B cell (primary cell): ENCODE data around the gene RNF8. TPM values are rescaled to one million over a fixed set of nuclear protein-coding genes. Genes with fewer than 3 reads are reported as not detected.

Experiments
- ATAC-seq: fragments of 200-7000 bp; cut with Tn5 transposase; one replicate; pipeline ENCODE4 v1.10.0; 2021; ENCODE audit warnings: low read depth, mild to moderate bottlenecking, moderate number of reproducible peaks, moderate library complexity
- CTCF ChIA-PET: fragments of 350-600 bp; sonication (Branson Sonifier 250); formaldehyde crosslinking; loops from one replicate; lab custom pipeline; 2021; ENCODE audit warnings: antibody characterized with exemption, inconsistent platforms; lab: Charles Lee
- POLR2A ChIA-PET: fragments of 350-600 bp; sonication (Branson Sonifier 250); formaldehyde crosslinking; loops from one replicate; lab custom pipeline; 2021; ENCODE audit warnings: antibody characterized with exemption; lab: Charles Lee
- DNase-seq: peaks from one replicate; pipeline ENCODE4 v3.0.0; 2013
- H2AFZ ChIP-seq: 2 replicates; pipeline ENCODE4 v1.6.1; 2012; ENCODE audit warnings: mild to moderate bottlenecking, low read depth, low read length; ENCODE audit not compliant: insufficient read depth, poor library complexity, severe bottlenecking
- H3K27ac ChIP-seq, 2 donors: 1 replicate in 1 of 2; 2 replicates in 1 of 2; pipeline ENCODE4 v1.5.1; 2012 to 2013; ENCODE audit warnings: low read length in 2 of 2, mild to moderate bottlenecking in 2 of 2, moderate library complexity in 1 of 2
- H3K27me3 ChIP-seq, 4 experiments: fragments of 200-600 bp in 1 of 4; sonication (generic) in 1 of 4; replicated peaks in 1 of 4; 1 replicate in 2 of 4; 2 replicates in 2 of 4; pipeline versions ENCODE4 v1.6.1 to v1.7.0; 2013 to 2016; ENCODE audit warnings: low read length in 3 of 4, mild to moderate bottlenecking in 2 of 4, mixed read lengths in 1 of 4, moderate library complexity in 1 of 4; ENCODE audit not compliant: insufficient read depth in 4 of 4, control insufficient read depth in 3 of 4; ENCODE audit errors: control extremely low read depth in 1 of 4
- H3K36me3 ChIP-seq, 2 experiments: replicated peaks in 1 of 2; 1 replicate in 1 of 2; 2 replicates in 1 of 2; pipeline versions ENCODE4 v1.6.1 to v1.7.1; 2013; ENCODE audit warnings: low read length in 1 of 2; ENCODE audit not compliant: insufficient read depth in 2 of 2, control insufficient read depth in 1 of 2; ENCODE audit errors: control extremely low read depth in 1 of 2, extremely low read depth in 1 of 2
- H3K4me1 ChIP-seq, 2 donors: fragments of 200-600 bp in 1 of 2; sonication (generic) in 1 of 2; 1 replicate in 1 of 2; 2 replicates in 1 of 2; pipeline versions ENCODE4 v1.5.1 to v1.6.1; 2013 to 2017; ENCODE audit warnings: low read length in 2 of 2; ENCODE audit not compliant: control insufficient read depth in 2 of 2, insufficient read depth in 2 of 2
- H3K4me2 ChIP-seq: replicated peaks from 2 replicates; pipeline ENCODE3; 2012; ENCODE audit warnings: mild to moderate bottlenecking, low read depth, low read length; ENCODE audit not compliant: poor library complexity, severe bottlenecking
- H3K4me3 ChIP-seq, 5 experiments: fragments of 200-600 bp in 1 of 5; sonication (generic) in 1 of 5; 1 replicate in 3 of 5; 2 replicates in 2 of 5; pipeline versions ENCODE4 v1.5.1 to v1.7.0; 2011 to 2016; ENCODE audit warnings: low read length in 4 of 5, mild to moderate bottlenecking in 4 of 5, low read depth in 2 of 5, control low read depth in 1 of 5, moderate library complexity in 1 of 5; ENCODE audit not compliant: insufficient read depth in 1 of 5; ENCODE audit errors: control extremely low read depth in 1 of 5, extremely low read depth in 1 of 5
- H3K79me2 ChIP-seq: fragments of 200-600 bp; sonication (generic); one replicate; pipeline ENCODE4 v1.6.0; 2016; ENCODE audit warnings: low read length; ENCODE audit not compliant: control insufficient read depth, insufficient read depth
- H3K9ac ChIP-seq: fragments of 200-600 bp; sonication (generic); 2 replicates; pipeline ENCODE4 v1.6.1; 2017; ENCODE audit warnings: mild to moderate bottlenecking, low read length, moderate library complexity
- H3K9me3 ChIP-seq, 3 donors: one replicate each; pipeline versions ENCODE4 v1.6.1 to v1.7.1; 2013; ENCODE audit warnings: low read length in 2 of 3; ENCODE audit not compliant: control insufficient read depth in 2 of 3, insufficient read depth in 1 of 3; ENCODE audit errors: control extremely low read depth in 1 of 3
- H4K20me1 ChIP-seq: 2 replicates; pipeline ENCODE4 v1.6.0; 2012; ENCODE audit warnings: mild to moderate bottlenecking, low read length; ENCODE audit not compliant: insufficient read depth, control insufficient read depth, poor library complexity, severe bottlenecking
- H3K27ac Mint-ChIP-seq: one replicate; pipeline ENCODE4 v1.8.0; 2021; ENCODE audit warnings: mixed read lengths
- H3K27me3 Mint-ChIP-seq: one replicate; pipeline ENCODE4 v1.8.0; 2021; ENCODE audit warnings: mixed read lengths
- H3K4me1 Mint-ChIP-seq: one replicate; pipeline ENCODE4 v1.8.0; 2021; ENCODE audit warnings: mixed read lengths
- H3K4me3 Mint-ChIP-seq: one replicate; pipeline ENCODE4 v1.8.0; 2021; ENCODE audit warnings: mixed read lengths
- H3K9me3 Mint-ChIP-seq: one replicate; pipeline ENCODE4 v1.8.0; 2022; ENCODE audit warnings: mixed read lengths; ENCODE audit not compliant: insufficient read depth
- EZH2 ChIP-seq: IDR thresholded peaks from 2 replicates; pipeline ENCODE4 v1.6.1; 2012; ENCODE audit warnings: borderline replicate concordance, low read depth, mild to moderate bottlenecking, moderate library complexity, low read length; ENCODE audit not compliant: insufficient read depth, poor library complexity, severe bottlenecking
- WGBS: methylation state at CpG from one replicate; pipeline ENCODE4 v1.1.5; 2013; ENCODE audit warnings: missing lambda C conversion rate; ENCODE audit not compliant: insufficient coverage; 5-methylcytosine and 5-hydroxymethylcytosine counted together
- intact Hi-C: fragments of 100-400 bp; cut with micrococcal nuclease; formaldehyde crosslinking; loops from one replicate; pipeline ENCODE4 v1.10.0; 2022
- polyA plus RNA-seq: library from polyadenylated mRNA; depleted of rRNA; stranded (reverse); fragments of >200 nt; gene quantifications from 2 replicates; pipeline ENCODE4 v1.2.3, GENCODE V29; 2012
- total RNA-seq, 2 donors: library from RNA; stranded (reverse); fragments of 120-200 nt in 1 of 2; gene quantifications; 1 replicate in 1 of 2; 2 replicates in 1 of 2; pipeline versions ENCODE4 v1.2.3 to v1.2.4, GENCODE V29; 2013 to 2022
- TF ChIP-seq, protein P1 (sequence below): fragments of 200-600 bp; IDR thresholded peaks from one replicate; pipeline ENCODE4 v1.8.0; 2022; ENCODE audit warnings: antibody characterized with exemption, mild to moderate bottlenecking

The RNF8 gene
- total and polyA plus RNA-seq, 2 donors (not counting 1 experiment from before 2014, with no cell fraction given): 5.3 to 16.9 TPM

DNA sequence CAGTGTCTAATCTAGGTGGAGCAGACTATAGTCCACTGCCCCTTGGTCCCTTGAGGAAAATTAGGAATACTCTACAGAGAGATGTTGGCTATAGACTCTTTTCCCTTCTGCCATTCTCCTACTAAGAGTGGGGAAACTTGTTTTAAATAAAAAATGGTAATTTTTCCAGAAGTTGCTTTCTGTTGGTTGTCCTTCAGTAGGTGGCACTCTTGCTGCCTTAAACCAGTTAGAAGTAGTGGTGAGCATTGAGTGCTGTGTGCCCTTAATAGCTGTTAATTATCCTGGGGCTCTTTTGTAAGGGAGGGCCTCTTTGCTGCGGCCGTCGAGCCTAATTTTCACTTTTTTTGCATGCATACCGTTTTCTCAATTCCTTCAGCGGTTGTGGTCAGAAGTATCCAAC, 82.0 kb downstream of the RNF8 start:
- H3K4me1 Mint-ChIP-seq: peaks cover 40% of the 10 kb centered on the region

DNA sequence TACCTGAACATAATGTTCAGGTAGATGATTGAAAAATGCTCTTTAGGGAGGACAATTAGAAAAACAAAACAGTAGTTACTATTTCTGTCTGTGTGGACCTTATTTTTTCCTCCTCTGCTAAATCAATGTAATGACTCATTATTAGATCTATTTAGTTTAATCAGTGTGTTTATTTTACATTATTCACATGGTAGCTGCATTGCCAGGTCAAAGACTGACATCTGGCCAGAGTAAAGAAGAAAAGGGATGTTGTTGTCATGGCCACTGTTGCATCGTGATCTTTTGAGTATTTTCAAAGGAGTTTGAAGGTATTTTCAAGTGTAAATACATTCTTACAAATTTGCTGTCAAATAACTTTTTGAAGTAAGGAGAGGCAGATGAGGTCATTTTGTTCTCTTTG, 85.1 kb downstream of the RNF8 start:
- Histone ChIP-seq H3K9me3 (no peaks in the 10 kb centered on the region), H3K27me3 (no peaks in the 10 kb centered on the region), H3K4me3 (no peak overlapping the region), H3K79me2 (peaks cover 96% of the 10 kb centered on the region), H4K20me1 (peaks cover 8% of the 10 kb centered on the region), H3K4me2 (no peak overlapping the region), H3K27ac (no peak overlapping the region), H2AFZ (no peak overlapping the region), H3K4me1 (peaks cover 25% of the 10 kb centered on the region in 2 donors), H3K9ac (no peak overlapping the region), H3K36me3 (peaks cover 0 to 51% of the 10 kb centered on the region in 2 experiments)
- DNase-seq: no peak
- TF ChIP-seq EZH2: no peak
- TF ChIP-seq, protein P1, sequence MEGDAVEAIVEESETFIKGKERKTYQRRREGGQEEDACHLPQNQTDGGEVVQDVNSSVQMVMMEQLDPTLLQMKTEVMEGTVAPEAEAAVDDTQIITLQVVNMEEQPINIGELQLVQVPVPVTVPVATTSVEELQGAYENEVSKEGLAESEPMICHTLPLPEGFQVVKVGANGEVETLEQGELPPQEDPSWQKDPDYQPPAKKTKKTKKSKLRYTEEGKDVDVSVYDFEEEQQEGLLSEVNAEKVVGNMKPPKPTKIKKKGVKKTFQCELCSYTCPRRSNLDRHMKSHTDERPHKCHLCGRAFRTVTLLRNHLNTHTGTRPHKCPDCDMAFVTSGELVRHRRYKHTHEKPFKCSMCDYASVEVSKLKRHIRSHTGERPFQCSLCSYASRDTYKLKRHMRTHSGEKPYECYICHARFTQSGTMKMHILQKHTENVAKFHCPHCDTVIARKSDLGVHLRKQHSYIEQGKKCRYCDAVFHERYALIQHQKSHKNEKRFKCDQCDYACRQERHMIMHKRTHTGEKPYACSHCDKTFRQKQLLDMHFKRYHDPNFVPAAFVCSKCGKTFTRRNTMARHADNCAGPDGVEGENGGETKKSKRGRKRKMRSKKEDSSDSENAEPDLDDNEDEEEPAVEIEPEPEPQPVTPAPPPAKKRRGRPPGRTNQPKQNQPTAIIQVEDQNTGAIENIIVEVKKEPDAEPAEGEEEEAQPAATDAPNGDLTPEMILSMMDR: no peak
- peaks cover 37% of the 10 kb centered on the region for H3K4me1 Mint-ChIP-seq
- no peak for ATAC-seq
- no peak overlapping the region for H3K4me3 Mint-ChIP-seq
- no peaks in the 10 kb centered on the region for H3K27me3 Mint-ChIP-seq
- POLR2A ChIA-PET: no interaction called here
- intact Hi-C loops: no loop called here
- no CpG with 5 or more reads among the region's 1 CpG for WGBS
- CTCF ChIA-PET: interaction anchor here (0.7 kb wide), 1 partner anchor 573 kb away, joined by 3 read pairs; no protein-coding TSS in a partner anchor
- no peak overlapping the region for H3K27ac Mint-ChIP-seq
- H3K9me3 Mint-ChIP-seq: no peaks in the 10 kb centered on the region

More for the DNA sequence above, 82.0 kb downstream of the RNF8 start:
- Mint-ChIP-seq H3K27ac (no peak overlapping the region), H3K4me3 (no peak overlapping the region), H3K27me3 (no peaks in the 10 kb centered on the region), H3K9me3 (no peaks in the 10 kb centered on the region)
- H3K27ac ChIP-seq: no peak overlapping the region
- H2AFZ ChIP-seq: no peak overlapping the region
- no peak for TF ChIP-seq EZH2
- TF ChIP-seq, protein P1: no peak
- ChIA-PET POLR2A (no interaction called here), CTCF (no interaction called here)
- DNase-seq (no peak), ATAC-seq (no peak)
- peaks cover 17 to 26% of the 10 kb centered on the region in 2 donors for H3K4me1 ChIP-seq
- peaks cover 8% of the 10 kb centered on the region for H4K20me1 ChIP-seq
- no peaks in the 10 kb centered on the region for H3K27me3 ChIP-seq
- H3K4me3 ChIP-seq: no peak overlapping the region
- H3K9ac ChIP-seq: no peak overlapping the region
- 84% methylated on average over 5 of the region's 5 CpGs for WGBS
- intact Hi-C loops: no loop called here
- H3K9me3 ChIP-seq: no peaks in the 10 kb centered on the region
- H3K36me3 ChIP-seq: peaks cover 0 to 46% of the 10 kb centered on the region in 2 experiments
- no peak overlapping the region for H3K4me2 ChIP-seq
- peaks cover 72% of the 10 kb centered on the region for H3K79me2 ChIP-seq
